GM19328 (cell line): ENCODE results near the gene TBXT.
"Not testable (repeated sequence)": the region's sequence is repeated elsewhere in the genome, so short reads cannot be mapped to it uniquely, and the experiment has no call there.

Experiments
- ATAC-seq: cut with Tn5 transposase; IDR thresholded peaks from one replicate; pipeline ENCODE4 v1.9.1; 2021; ENCODE audit warnings: mild to moderate bottlenecking, moderate library complexity; ENCODE audit not compliant: unreplicated experiment

Gene TBXT

DNA sequence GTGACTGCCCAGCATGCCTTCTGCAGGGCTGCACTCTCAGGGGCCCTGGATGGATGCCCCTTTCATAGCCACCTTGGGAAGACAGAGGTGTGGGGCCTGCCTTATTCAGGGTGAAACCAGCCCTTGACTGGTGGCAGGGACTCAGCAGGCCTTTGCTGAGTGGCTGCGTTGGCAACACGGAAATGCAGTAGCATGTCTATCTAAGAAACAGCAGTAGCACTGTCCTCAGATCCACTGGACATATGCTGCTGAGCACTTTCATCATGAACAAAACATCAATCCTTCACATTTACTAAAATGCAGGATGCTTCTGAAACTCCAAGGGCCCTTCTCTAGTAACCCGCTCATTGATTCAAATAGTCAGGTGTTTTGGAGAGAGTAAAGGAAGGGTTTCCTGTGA lies 4.9 kb upstream of the TBXT start:
- no peak for ATAC-seq

GRCh38 chr6:166169549-166170421 lies 2.1 kb upstream of the TBXT start:
- no peak for ATAC-seq

DNA sequence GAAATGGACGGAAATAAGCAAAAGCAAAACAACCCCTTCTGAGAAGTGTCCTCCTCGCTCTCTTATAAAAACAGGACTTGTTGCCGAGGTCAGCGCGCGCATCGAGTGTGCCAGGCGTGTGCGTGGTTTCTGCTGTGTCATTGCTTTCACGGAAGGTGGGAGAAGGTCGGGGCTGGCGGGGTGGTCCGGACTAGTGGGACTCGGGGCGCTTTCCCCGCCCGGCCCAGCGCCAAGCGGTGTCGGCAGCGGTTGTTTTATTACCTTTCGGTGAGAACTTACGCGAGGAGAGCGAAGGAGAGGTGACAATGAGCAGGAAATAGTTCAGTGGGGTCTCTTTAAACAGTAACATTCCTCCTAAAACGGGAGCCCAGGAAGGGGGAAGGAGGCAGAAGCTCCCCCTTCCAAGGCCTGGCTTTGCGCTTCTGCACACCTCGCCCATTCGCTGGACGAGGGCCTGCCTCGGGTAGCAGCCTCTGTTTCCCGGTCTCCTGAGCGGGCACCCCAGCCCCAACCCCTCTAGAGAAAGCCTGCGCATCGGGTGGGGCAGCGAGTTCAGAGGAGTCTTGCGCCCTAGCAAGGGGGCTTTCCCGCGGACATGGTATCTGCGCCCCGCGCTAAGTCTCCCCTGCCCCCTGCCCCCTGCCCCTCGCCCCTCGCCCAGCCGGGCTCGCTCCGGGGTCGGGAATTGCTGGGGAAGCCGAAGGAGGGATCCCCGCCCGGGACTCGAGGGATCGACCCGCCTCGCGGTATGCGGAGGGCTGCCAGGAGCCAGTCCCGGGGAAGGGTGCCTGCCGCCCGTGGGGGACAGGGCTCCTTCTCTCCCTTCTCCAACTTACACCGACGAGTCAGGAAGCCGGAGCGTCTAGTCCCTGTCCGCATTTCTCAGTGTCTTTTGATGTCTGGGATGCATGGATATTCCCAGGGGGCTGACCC lies 1.2 kb upstream of the TBXT start:
- no peak for ATAC-seq

- no peak for ATAC-seq
Observed at GRCh38 chr6:166167258-166167731, 356 bp downstream of the TBXT start.

DNA sequence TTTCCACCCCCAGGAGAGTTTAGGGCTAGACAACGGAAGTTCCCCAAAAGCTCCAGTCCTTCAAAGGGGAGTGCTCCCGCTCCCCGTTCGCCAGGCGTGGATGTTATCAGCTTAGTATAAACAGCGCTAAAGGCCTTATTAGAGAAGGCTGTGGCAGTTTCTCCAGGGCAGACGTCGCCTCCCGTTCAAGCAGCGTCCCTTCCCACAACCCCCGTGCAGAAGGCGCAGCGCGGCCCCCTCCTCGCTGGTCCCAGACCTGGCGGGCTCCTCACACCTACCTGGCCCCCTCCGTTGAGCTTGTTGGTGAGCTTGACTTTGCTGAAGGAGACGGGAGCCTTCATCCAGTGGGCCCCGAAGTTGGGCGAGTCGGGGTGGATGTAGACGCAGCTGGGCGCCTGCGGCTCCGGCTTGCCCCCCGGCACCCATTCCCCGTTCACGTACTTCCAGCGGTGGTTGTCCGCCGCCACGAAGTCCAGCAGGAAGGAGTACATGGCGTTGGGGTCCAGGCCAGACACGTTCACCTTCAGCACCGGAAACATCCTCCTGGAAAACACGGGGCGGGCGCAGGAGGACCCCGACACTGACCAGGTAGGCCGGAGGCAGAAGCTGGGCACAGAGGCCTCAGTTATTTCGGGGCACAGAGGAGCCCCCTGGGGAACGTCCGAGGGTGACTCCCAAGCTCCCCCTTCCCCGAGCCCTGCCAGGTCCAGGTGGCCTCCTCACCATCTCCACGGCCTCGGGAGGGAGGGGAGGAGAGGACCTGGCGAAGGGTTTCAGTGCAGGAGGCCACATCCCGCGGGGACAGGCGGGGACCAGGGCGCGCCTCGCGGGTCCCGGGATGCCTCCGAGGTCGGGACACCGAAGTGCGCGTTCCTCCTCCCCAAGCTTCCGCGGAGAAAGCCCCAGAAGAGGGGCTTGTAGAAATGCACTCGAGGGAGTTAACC lies 1.1 kb downstream of the TBXT start:
- ATAC-seq: no peak

DNA sequence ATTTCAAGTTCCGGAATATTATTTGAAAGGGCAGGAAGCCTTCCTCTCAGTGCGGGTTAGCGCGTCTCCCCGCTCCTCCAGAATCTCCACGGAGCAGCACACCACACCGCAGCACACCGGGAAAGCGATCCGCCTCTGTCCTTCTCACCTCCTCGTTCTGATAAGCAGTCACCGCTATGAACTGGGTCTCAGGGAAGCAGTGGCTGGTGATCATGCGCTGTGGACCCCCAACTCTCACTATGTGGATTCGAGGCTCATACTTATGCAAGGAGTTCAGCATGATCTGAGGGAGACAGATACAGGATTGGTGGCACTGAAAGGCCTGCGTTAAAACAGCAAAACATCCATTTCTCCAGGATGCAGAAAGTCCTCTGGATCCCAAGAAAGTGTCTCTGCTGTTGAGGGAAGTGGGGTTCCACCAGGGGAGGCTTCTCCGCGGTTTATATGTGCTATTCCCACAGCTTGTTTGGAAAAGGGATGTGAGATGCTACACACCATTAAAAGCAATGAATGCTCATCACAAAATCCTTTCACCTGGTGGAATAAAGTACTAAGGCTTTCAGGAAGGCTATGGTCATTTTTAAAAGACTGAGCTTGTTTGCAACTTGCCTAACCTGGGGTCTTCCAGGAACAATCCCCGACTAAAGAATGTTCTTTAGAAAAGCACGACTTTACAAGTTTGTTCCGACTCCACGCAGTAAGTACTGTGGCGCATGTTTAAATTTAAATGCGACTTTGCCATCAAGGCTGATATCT lies 1.9 kb downstream of the TBXT start:
- no peak for ATAC-seq

DNA sequence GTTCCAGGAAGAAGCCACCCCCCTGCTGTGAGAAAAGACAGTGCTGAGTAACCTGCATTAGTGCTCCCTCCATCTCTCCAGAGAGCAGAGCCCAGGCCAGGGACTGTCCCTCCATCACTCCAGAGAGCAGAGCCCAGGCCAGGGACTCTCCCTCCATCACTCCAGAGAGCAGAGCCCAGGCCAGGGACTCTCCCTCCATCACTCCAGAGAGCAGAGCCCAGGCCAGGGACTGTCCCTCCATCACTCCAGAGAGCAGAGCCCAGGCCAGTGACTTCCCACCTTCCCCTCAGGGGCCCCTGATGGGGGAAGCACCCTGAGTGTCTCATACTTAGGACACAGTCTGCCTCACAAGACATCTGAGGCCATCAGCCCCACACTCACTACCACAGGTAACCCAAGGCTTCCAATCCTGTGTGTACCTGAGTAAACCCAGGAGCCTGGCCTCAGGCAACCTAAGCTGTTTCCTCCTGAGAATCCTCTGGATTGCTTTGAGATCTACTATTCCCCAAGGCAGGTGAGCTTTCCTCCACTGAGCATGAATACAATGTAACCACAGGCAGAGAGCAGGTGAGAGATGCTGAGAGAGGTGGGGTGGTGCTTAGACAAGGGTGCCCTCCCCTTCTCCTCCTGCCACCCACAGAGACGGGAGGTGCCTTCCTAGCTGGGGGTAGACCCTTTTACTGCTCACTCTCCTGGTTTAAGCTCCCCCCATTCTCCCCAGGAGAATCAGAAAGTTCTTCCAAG lies 4.9 kb downstream of the TBXT start:
- peak; percentile 61 for ATAC-seq

DNA sequence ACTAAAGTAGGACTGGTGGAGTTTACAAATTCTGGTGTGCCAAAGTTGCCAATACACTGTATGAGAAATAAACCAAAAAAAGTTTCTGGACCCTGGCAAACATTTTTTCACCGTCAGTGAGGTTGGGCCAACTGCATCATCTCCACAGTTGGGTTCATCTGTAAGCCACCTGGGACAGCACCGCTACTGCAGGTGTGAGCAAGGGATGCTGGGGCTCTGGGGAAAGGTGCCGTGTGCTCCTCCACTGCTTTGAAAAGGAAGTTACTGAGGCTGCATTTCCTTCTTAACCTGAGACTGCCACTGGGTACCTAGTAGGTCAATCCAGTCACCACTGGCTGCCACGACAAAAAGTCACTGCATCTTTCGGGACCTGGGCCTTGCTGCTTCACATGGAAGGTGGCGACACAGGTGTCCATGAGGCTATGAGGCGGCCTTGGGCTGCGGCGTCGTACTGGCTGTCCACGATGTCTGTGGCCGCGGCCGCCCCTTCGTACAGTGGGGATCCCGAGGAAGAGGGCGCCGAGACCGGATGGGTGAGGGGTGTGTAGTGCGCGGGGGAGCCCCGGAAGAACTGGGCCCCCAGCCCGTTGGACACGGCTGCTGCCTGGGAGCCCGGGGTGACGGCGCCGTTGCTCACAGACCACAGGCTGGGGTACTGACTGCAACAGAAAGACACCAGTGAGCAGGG lies 9.6 kb downstream of the TBXT start:
- no peak for ATAC-seq

DNA sequence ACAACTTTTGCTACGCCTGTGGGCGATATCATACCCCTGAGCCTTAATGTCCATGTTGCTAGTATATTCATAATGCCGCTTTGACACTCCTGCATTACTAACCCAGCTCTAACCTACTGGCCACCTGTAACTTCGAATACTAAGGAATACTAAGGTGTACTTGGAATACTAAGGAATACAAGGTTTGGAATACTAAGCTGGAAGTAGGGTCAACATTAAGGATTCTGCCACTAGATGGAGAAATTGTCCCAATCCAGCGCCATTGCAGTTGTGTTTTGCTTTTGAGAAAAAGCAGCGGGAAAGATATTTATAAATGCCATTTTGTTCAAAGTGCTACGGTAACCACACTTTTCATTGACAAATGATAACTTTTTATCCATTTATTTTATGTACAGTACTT lies 10.7 kb downstream of the TBXT start:
- no peak for ATAC-seq

DNA sequence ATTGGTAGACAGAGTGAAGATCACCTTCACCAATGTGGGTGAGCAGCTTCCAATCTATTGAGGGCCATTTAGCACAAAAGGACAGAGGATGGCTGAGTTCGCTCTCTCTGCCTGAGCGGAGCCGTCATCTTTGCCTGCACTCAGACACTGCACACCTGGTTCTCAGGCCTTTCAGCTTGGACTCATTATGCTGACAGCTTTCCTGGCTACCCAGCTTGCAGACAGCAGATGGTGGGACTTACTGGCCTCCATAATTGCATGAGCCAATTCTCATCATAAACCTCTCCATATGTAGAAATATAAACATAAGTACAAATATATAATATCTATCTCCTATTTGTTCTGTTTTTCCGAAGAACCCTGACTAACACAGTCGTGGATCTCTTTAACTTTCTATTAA lies 13.7 kb downstream of the TBXT start:
- ATAC-seq: no peak

GRCh38 chr6:166152660-166153059 lies 15.0 kb downstream of the TBXT start:
- no peak for ATAC-seq

GRCh38 chr6:166151798-166152197 lies 15.9 kb downstream of the TBXT start:
- ATAC-seq: no peak

GRCh38 chr6:166145751-166146150 lies 21.9 kb downstream of the TBXT start:
- no peak for ATAC-seq

GRCh38 chr6:166143011-166143410 lies 24.6 kb downstream of the TBXT start:
- no peak for ATAC-seq

GRCh38 chr6:166127624-166128472 lies 39.8 kb downstream of the TBXT start:
- no peak for ATAC-seq

GRCh38 chr6:166123115-166123514 lies 44.5 kb downstream of the TBXT start:
- ATAC-seq: not testable (repeated sequence)

DNA sequence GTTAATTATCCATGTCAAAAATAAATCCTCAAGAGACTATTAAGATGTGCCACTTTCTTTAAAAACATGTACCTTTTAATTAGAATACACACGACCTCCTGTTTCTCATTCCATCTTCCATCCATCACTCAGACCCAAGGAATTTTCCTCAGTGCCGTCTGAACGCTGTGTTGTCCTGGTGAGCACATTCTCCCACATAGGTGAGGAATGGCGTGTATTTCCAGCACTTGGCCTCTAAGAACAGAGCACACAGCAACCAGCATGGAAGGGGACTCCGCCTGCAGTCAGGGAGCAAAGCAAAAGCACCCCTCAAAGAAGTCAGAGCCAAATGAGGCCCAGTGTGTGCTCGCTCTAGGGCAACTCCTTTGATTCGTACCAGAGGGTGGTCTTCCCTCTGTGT lies 45.9 kb downstream of the TBXT start:
- no peak for ATAC-seq
